Measurements from ENCODE around the gene CTBP1.

The CTBP1 gene

GRCh38 chr4:1249731-1250526 is 999 bp upstream of the CTBP1 start:
- Histone ChIP-seq H3K4me3 (replicated peaks; ENCODE audit: insufficient read depth, low read length) (peak overlapping the region; percentile 50), H3K27me3 (ENCODE audit: insufficient read depth, poor library complexity, severe bottlenecking) (no peaks in the 10 kb centered on the region), H3K27ac (replicated peaks) (peak overlapping the region; percentile 88)
- no peak for TF ChIP-seq GABPA (IDR thresholded peaks at IDR 0.05; ENCODE audit: low read depth)
- TF ChIP-seq REST (IDR thresholded peaks at IDR 0.05; ENCODE audit: insufficient replicate concordance, low read depth): peak; percentile 31
- peak in 1 of 2 experiments; percentile 25 for DNase-seq (ENCODE audit: low read depth in 1 of 2, low spot score in 1 of 2)

GRCh38 chr4:1249148-1249730 is 309 bp upstream of the CTBP1 start:
- peak overlapping the region; percentile 50 for H3K4me3 ChIP-seq (replicated peaks; ENCODE audit: insufficient read depth, low read length)
- TF ChIP-seq CTCF (IDR thresholded peaks at IDR 0.05; ENCODE audit: insufficient read depth, low read length) (no peak), POLR2AphosphoS5 (IDR thresholded peaks at IDR 0.05; ENCODE audit: low read depth) (peak; percentile 40; the same call in 1 of the 2 replicates)
- H3K27ac ChIP-seq (replicated peaks): peak overlapping the region; percentile 88
- H3K27me3 ChIP-seq (ENCODE audit: insufficient read depth, poor library complexity, severe bottlenecking): no peaks in the 10 kb centered on the region
- DNase-seq (ENCODE audit: low read depth in 1 of 2, low spot score in 1 of 2): peak; percentile 68 to 77

- no peaks in the 10 kb centered on the region for H3K27me3 ChIP-seq (ENCODE audit: insufficient read depth, poor library complexity, severe bottlenecking)
- H3K4me3 ChIP-seq (replicated peaks; ENCODE audit: insufficient read depth, low read length): peak overlapping the region; percentile 65
- H3K27ac ChIP-seq (replicated peaks): peak overlapping the region; percentile 99
- DNase-seq (ENCODE audit: low read depth in 1 of 2, low spot score in 1 of 2): no peak
- TF ChIP-seq SPI1 (IDR thresholded peaks at IDR 0.05; ENCODE audit: borderline replicate concordance, low read depth) (no peak), CTCF (IDR thresholded peaks at IDR 0.05; ENCODE audit: insufficient read depth, low read length) (no peak), GABPA (IDR thresholded peaks at IDR 0.05; ENCODE audit: low read depth) (no peak), POLR2AphosphoS5 (IDR thresholded peaks at IDR 0.05; ENCODE audit: low read depth) (no peak), REST (IDR thresholded peaks at IDR 0.05; ENCODE audit: insufficient replicate concordance, low read depth) (peak; percentile 17)
These were observed 1.1 kb downstream of the CTBP1 start for GRCh38 chr4:1247864-1248244.

GRCh38 chr4:1246901-1247863 is 1.7 kb downstream of the CTBP1 start:
- Histone ChIP-seq H3K27ac (replicated peaks) (peak overlapping the region; percentile 99), H3K27me3 (ENCODE audit: insufficient read depth, poor library complexity, severe bottlenecking) (no peaks in the 10 kb centered on the region), H3K4me3 (replicated peaks; ENCODE audit: insufficient read depth, low read length) (peak overlapping the region; percentile 65)
- DNase-seq (ENCODE audit: low read depth in 1 of 2, low spot score in 1 of 2): peak in 1 of 2 experiments; percentile 57
- TF ChIP-seq GABPA (IDR thresholded peaks at IDR 0.05; ENCODE audit: low read depth) (no peak), POLR2AphosphoS5 (IDR thresholded peaks at IDR 0.05; ENCODE audit: low read depth) (no peak; the same call in 1 of the 2 replicates), REST (IDR thresholded peaks at IDR 0.05; ENCODE audit: insufficient replicate concordance, low read depth) (no peak), CTCF (IDR thresholded peaks at IDR 0.05; ENCODE audit: insufficient read depth, low read length) (no peak), SPI1 (IDR thresholded peaks at IDR 0.05; ENCODE audit: borderline replicate concordance, low read depth) (no peak)
